HepG2 (cell line): ENCODE measurements around the gene PAK6. TPM values are rescaled to one million over a fixed set of nuclear protein-coding genes. Genes with fewer than 3 reads are reported as not detected.

Experiments
- AKAP8 ChIP-seq: sonication (generic); formaldehyde crosslinking; IDR thresholded peaks from 2 replicates; pipeline ENCODE4 v1.5.1; 2020; ENCODE audit warnings: mild to moderate bottlenecking, missing genetic modification reagents
- CC2D1A ChIP-seq: sonication (generic); formaldehyde crosslinking; IDR thresholded peaks from 2 replicates; pipeline ENCODE4 v1.8.1; 2023; ENCODE audit warnings: mild to moderate bottlenecking, missing genetic modification reagents
- KAT8 ChIP-seq: IDR thresholded peaks from 2 replicates; pipeline ENCODE4 v1.6.1; 2016; ENCODE audit warnings: missing genetic modification reagents, missing compliant biosample characterization
- KDM5B ChIP-seq: sonication (generic); formaldehyde crosslinking; IDR thresholded peaks from 2 replicates; pipeline ENCODE4 v1.4.0; 2020; ENCODE audit warnings: missing genetic modification reagents, mild to moderate bottlenecking, borderline replicate concordance
- NFKB2 ChIP-seq: sonication (generic); formaldehyde crosslinking; IDR thresholded peaks from 2 replicates; pipeline ENCODE4 v1.4.0; 2020; ENCODE audit warnings: missing genetic modification reagents, borderline replicate concordance
- PHF20 ChIP-seq: sonication (generic); formaldehyde crosslinking; IDR thresholded peaks from 2 replicates; pipeline ENCODE4 v1.5.0; 2020; ENCODE audit warnings: mild to moderate bottlenecking, missing genetic modification reagents
- PITX1 ChIP-seq: sonication (generic); formaldehyde crosslinking; IDR thresholded peaks from 2 replicates; pipeline ENCODE4 v1.5.1; 2020; ENCODE audit warnings: mild to moderate bottlenecking, missing genetic modification reagents
- PRDM15 ChIP-seq: sonication (generic); formaldehyde crosslinking; IDR thresholded peaks from 2 replicates; pipeline ENCODE4 v1.4.0; 2020; ENCODE audit warnings: missing genetic modification reagents
- RBAK ChIP-seq: sonication (generic); formaldehyde crosslinking; IDR thresholded peaks from 2 replicates; pipeline ENCODE4 v1.5.1; 2020; ENCODE audit warnings: mild to moderate bottlenecking, missing genetic modification reagents
- SP2 ChIP-seq: sonication (generic); formaldehyde crosslinking; IDR thresholded peaks from 2 replicates; pipeline ENCODE4 v1.5.1; 2020; ENCODE audit warnings: mild to moderate bottlenecking, missing genetic modification reagents
- U2AF2 ChIP-seq: fragments of 200-400 bp; formaldehyde crosslinking; IDR thresholded peaks from 2 replicates; pipeline ENCODE4 v1.6.1; 2017; ENCODE audit warnings: low read depth, mild to moderate bottlenecking, low read length
- ZFX ChIP-seq: sonication (generic); formaldehyde crosslinking; IDR thresholded peaks from 2 replicates; pipeline ENCODE4 v1.4.0; 2020; ENCODE audit warnings: mild to moderate bottlenecking, low read depth, missing genetic modification reagents, moderate library complexity
- ZGPAT ChIP-seq: IDR thresholded peaks from 2 replicates; pipeline ENCODE4 v1.6.1; 2016; ENCODE audit warnings: mild to moderate bottlenecking
- ZNF275 ChIP-seq: sonication (generic); formaldehyde crosslinking; IDR thresholded peaks from 2 replicates; pipeline ENCODE4 v1.8.0; 2022; ENCODE audit warnings: missing genetic modification reagents, mild to moderate bottlenecking, inconsistent platforms, borderline replicate concordance
- ZNF326 ChIP-seq: sonication (generic); formaldehyde crosslinking; IDR thresholded peaks from 2 replicates; pipeline ENCODE4 v1.4.0; 2020; ENCODE audit warnings: missing genetic modification reagents, borderline replicate concordance
- ZNF557 ChIP-seq: sonication (generic); formaldehyde crosslinking; IDR thresholded peaks from 2 replicates; pipeline ENCODE4 v1.4.0; 2020; ENCODE audit warnings: missing genetic modification reagents
- ZNF616 ChIP-seq: sonication (generic); formaldehyde crosslinking; IDR thresholded peaks from 2 replicates; pipeline ENCODE4 v1.5.0; 2020; ENCODE audit warnings: low read depth, mild to moderate bottlenecking, missing genetic modification reagents
- ZNF678 ChIP-seq: sonication (generic); formaldehyde crosslinking; IDR thresholded peaks from 2 replicates; pipeline ENCODE4 v1.4.0; 2020; ENCODE audit warnings: mild to moderate bottlenecking, missing genetic modification reagents
- ZNF766 ChIP-seq: sonication (generic); formaldehyde crosslinking; IDR thresholded peaks from 2 replicates; pipeline ENCODE4 v1.5.0; 2020; ENCODE audit warnings: missing genetic modification reagents, borderline replicate concordance
- ZNF841 ChIP-seq: sonication (generic); formaldehyde crosslinking; IDR thresholded peaks from 2 replicates; pipeline ENCODE4 v1.8.1; 2023; ENCODE audit warnings: missing genetic modification reagents, borderline replicate concordance
- ZNF850 ChIP-seq: sonication (generic); formaldehyde crosslinking; conservative IDR thresholded peaks from 2 replicates; pipeline ENCODE4 v1.9.0; 2021; ENCODE audit warnings: mild to moderate bottlenecking, missing genetic modification reagents
- ZSCAN5A ChIP-seq: sonication (generic); formaldehyde crosslinking; IDR thresholded peaks from 2 replicates; pipeline ENCODE4 v1.8.0; 2022; ENCODE audit warnings: mild to moderate bottlenecking, missing genetic modification reagents, borderline replicate concordance
- polyA plus RNA-seq, 8 experiments: library from polyadenylated mRNA; depleted of rRNA in 3 of 8; stranded (reverse) in 7 of 8; unstranded in 1 of 8; fragments of >200 nt; fragmentation: Illumina TruSeq in 4 of 8; extraction: Trizol in 4 of 8; gene quantifications; 2 replicates each; pipeline versions ENCODE4 v1.2.1 to v1.2.3, GENCODE V29; 2011 to 2016; ENCODE audit warnings: low read depth in 4 of 8, missing spikeins in 1 of 8, mixed read lengths in 1 of 8; ENCODE audit not compliant: insufficient read depth in 1 of 8
- total RNA-seq, 5 experiments: library from RNA; depleted of rRNA; stranded (reverse); fragments of >200 nt; fragmentation: Illumina TruSeq; extraction: Trizol; gene quantifications; 2 replicates each; pipeline ENCODE4 v1.2.3, GENCODE V29; 2016; ENCODE audit warnings: low read depth in 1 of 5

Gene PAK6
- total and polyA plus RNA-seq, 2 of the 13 experiments (the other 11 are each of a cell fraction or from before 2014, with no cell fraction given): 0.07 TPM; not detected in 1

- TF ChIP-seq ZNF326 (CRISPR knock-in tag): no peak
- peak; percentile 44; the same call in 1 of the 2 replicates for TF ChIP-seq KDM5B (CRISPR knock-in tag)
- no peak for TF ChIP-seq PHF20 (CRISPR knock-in tag)
- TF ChIP-seq SP2 (CRISPR knock-in tag): no peak
- 0 out of 2 replicates have a peak, but pooled peaks have one; percentile 40 for TF ChIP-seq CC2D1A (CRISPR knock-in tag)
- TF ChIP-seq AKAP8: no peak
- TF ChIP-seq ZGPAT (CRISPR knock-in tag): peak; percentile 26; the same call in 1 of the 2 replicates
- TF ChIP-seq PRDM15 (CRISPR knock-in tag): no peak
- TF ChIP-seq RBAK (CRISPR knock-in tag): no peak
- peak; percentile 74 for TF ChIP-seq ZFX (CRISPR knock-in tag)
- no peak for TF ChIP-seq U2AF2
- TF ChIP-seq ZNF616: no peak
- no peak for TF ChIP-seq PITX1 (CRISPR knock-in tag)
- peak; percentile 66; the same call in 1 of the 2 replicates for TF ChIP-seq KAT8 (CRISPR knock-in tag)
- no peak for TF ChIP-seq ZNF841
- TF ChIP-seq ZNF850 (CRISPR knock-in tag): no peak
- TF ChIP-seq ZSCAN5A (CRISPR knock-in tag): no peak
- no peak for TF ChIP-seq ZNF557
- no peak for TF ChIP-seq NFKB2 (CRISPR knock-in tag)
- TF ChIP-seq ZNF678 (CRISPR knock-in tag): no peak
- no peak for TF ChIP-seq ZNF275 (CRISPR knock-in tag)
- no peak for TF ChIP-seq ZNF766 (CRISPR knock-in tag)
Measured at GRCh38 chr15:40274350-40275274, 35.7 kb downstream of the PAK6 start (continued).
